Measurements from ENCODE around the gene PRC1.

Gene PRC1

GRCh38 chr15:90988296-90988695 lies 6.0 kb downstream of the PRC1 start:
- TF ChIP-seq CTCF (IDR thresholded peaks at IDR 0.05): no peak

GRCh38 chr15:90987561-90988141 lies 6.7 kb downstream of the PRC1 start:
- Histone ChIP-seq H3K4me3 (no peak overlapping the region), H3K27ac (no peak overlapping the region)
- TF ChIP-seq CTCF (IDR thresholded peaks at IDR 0.05): no peak
- no peak for DNase-seq (ENCODE audit: low spot score)

More at GRCh38 chr15:90988296-90988695, 6.0 kb downstream of the PRC1 start:
- H3K27ac ChIP-seq: no peak overlapping the region
- DNase-seq (ENCODE audit: low spot score): no peak
- no peak overlapping the region for H3K4me3 ChIP-seq

- Histone ChIP-seq H3K27ac (no peak overlapping the region), H3K4me3 (no peak overlapping the region)
- no peak for TF ChIP-seq CTCF (IDR thresholded peaks at IDR 0.05)
- no peak for DNase-seq (ENCODE audit: low spot score)
Measured at GRCh38 chr15:90986790-90987507, 7.4 kb downstream of the PRC1 start.

GRCh38 chr15:90982135-90982534 lies 12.2 kb downstream of the PRC1 start:
- H3K4me3 ChIP-seq: no peak overlapping the region
- no peak for TF ChIP-seq CTCF (IDR thresholded peaks at IDR 0.05)
- no peak for DNase-seq (ENCODE audit: low spot score)
- no peak overlapping the region for H3K27ac ChIP-seq

GRCh38 chr15:90981681-90982080 lies 12.7 kb downstream of the PRC1 start:
- H3K27ac ChIP-seq: no peak overlapping the region
- DNase-seq (ENCODE audit: low spot score): no peak
- no peak overlapping the region for H3K4me3 ChIP-seq
- TF ChIP-seq CTCF (IDR thresholded peaks at IDR 0.05): no peak

GRCh38 chr15:90979582-90979981 lies 14.8 kb downstream of the PRC1 start:
- TF ChIP-seq CTCF (IDR thresholded peaks at IDR 0.05): no peak
- H3K4me3 ChIP-seq: no peak overlapping the region
- no peak overlapping the region for H3K27ac ChIP-seq
- no peak for DNase-seq (ENCODE audit: low spot score)

GRCh38 chr15:90974216-90974615 lies 20.1 kb downstream of the PRC1 start:
- no peak for DNase-seq (ENCODE audit: low spot score)
- TF ChIP-seq CTCF (IDR thresholded peaks at IDR 0.05): no peak
- Histone ChIP-seq H3K4me3 (no peak overlapping the region), H3K27ac (no peak overlapping the region)
